ENCODE measurements around the gene CDH4. TPM values are rescaled to one million over a fixed set of nuclear protein-coding genes. Genes with fewer than 3 reads are reported as not detected.

CDH4 gene
- total RNA-seq, 1 donor: 0.18 TPM

- DNase-seq (ENCODE audit: low read depth): no peak
- TF ChIP-seq, protein P1, sequence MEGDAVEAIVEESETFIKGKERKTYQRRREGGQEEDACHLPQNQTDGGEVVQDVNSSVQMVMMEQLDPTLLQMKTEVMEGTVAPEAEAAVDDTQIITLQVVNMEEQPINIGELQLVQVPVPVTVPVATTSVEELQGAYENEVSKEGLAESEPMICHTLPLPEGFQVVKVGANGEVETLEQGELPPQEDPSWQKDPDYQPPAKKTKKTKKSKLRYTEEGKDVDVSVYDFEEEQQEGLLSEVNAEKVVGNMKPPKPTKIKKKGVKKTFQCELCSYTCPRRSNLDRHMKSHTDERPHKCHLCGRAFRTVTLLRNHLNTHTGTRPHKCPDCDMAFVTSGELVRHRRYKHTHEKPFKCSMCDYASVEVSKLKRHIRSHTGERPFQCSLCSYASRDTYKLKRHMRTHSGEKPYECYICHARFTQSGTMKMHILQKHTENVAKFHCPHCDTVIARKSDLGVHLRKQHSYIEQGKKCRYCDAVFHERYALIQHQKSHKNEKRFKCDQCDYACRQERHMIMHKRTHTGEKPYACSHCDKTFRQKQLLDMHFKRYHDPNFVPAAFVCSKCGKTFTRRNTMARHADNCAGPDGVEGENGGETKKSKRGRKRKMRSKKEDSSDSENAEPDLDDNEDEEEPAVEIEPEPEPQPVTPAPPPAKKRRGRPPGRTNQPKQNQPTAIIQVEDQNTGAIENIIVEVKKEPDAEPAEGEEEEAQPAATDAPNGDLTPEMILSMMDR (IDR thresholded peaks at IDR 0.05; ENCODE audit: insufficient read depth, low read length): no peak
- no peak overlapping the region for H3K4me3 ChIP-seq (ENCODE audit: low read depth, low read length)
These were observed 368.1 kb downstream of the CDH4 start for GRCh38 chr20:61620174-61620573.

GRCh38 chr20:61621035-61621730 is 369.1 kb downstream of the CDH4 start:
- TF ChIP-seq, protein P1 (IDR thresholded peaks at IDR 0.05; ENCODE audit: insufficient read depth, low read length): no peak
- DNase-seq (ENCODE audit: low read depth): no peak
- no peak overlapping the region for H3K4me3 ChIP-seq (ENCODE audit: low read depth, low read length)

DNA sequence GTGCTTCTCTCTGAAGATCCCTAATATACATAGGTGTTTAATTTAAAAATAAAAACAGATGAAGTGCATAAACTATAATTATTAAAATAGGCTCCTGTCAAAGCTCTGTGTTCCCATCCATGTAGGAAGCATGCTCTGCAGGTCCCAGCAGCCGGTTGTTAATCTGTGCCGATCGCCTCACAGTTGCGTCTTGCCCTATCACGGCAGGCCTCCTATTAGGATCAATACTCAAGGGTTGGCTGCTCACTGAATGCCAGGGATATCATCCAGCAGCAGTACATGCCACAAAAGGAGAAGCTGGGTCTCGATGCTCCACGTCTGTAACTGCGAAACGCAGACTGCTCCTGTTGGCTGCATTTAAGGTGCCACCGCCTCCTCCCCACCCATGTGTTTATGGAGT is 369.8 kb downstream of the CDH4 start:
- DNase-seq (ENCODE audit: low read depth): no peak
- TF ChIP-seq, protein P1 (IDR thresholded peaks at IDR 0.05; ENCODE audit: insufficient read depth, low read length): no peak

GRCh38 chr20:61623451-61623850 is 371.4 kb downstream of the CDH4 start:
- TF ChIP-seq, protein P1 (IDR thresholded peaks at IDR 0.05; ENCODE audit: insufficient read depth, low read length): no peak
- no peak for DNase-seq (ENCODE audit: low read depth)
- no peak overlapping the region for H3K4me3 ChIP-seq (ENCODE audit: low read depth, low read length)

More for the DNA sequence above, 369.8 kb downstream of the CDH4 start:
- H3K4me3 ChIP-seq (ENCODE audit: low read depth, low read length): no peak overlapping the region

DNA sequence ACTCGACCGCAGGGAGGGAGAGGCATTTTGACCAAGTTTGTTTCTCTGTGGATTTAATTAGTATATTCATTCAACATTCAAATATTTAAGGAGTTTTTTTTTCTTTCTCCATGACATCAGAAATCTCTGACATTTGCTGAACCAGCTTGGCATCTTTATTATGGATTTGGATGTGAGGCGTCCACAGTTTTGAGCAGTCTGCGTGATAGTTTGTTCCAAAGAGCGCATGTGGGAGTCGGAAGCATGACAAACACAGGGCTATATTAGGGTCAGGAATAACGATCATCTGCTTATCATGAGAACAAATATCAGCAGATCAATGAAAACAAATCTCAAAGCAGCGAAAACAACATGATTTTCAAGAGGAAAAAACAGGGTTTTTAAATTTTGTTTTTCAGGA is 373.2 kb downstream of the CDH4 start:
- H3K4me3 ChIP-seq (ENCODE audit: low read depth, low read length): no peak overlapping the region
- DNase-seq (ENCODE audit: low read depth): no peak
- TF ChIP-seq, protein P1 (IDR thresholded peaks at IDR 0.05; ENCODE audit: insufficient read depth, low read length): no peak

GRCh38 chr20:61626412-61626811 is 374.4 kb downstream of the CDH4 start:
- H3K4me3 ChIP-seq (ENCODE audit: low read depth, low read length): no peak overlapping the region
- TF ChIP-seq, protein P1 (IDR thresholded peaks at IDR 0.05; ENCODE audit: insufficient read depth, low read length): no peak
- no peak for DNase-seq (ENCODE audit: low read depth)
